Right hindlimb (tissue), 1 donor: Measurements from ENCODE around the gene FBH1.
A peak's percentile ranks its signal among the peaks of the same experiment; 100 is the strongest.
"Not testable (repeated sequence)": the region's sequence is repeated elsewhere in the genome, so short reads cannot be mapped to it uniquely, and the experiment has no call there.

Experiments
- DNase-seq: peaks from one replicate; pipeline ENCODE4 v3.0.0-alpha.2; 2018

FBH1 gene

GRCh38 chr10:5904227-5904626 lies 14.2 kb downstream of the FBH1 start:
- DNase-seq, result no peak

- peak; percentile 64 for DNase-seq
These were observed 15.9 kb downstream of the FBH1 start for GRCh38 chr10:5905854-5906507.

- no peak for DNase-seq
These were observed 16.6 kb downstream of the FBH1 start for GRCh38 chr10:5906651-5907050.

- DNase-seq, result not testable (repeated sequence)
These were observed 18.6 kb downstream of the FBH1 start for GRCh38 chr10:5908676-5909075.

- DNase-seq, result peak; percentile 55
These were observed 20.5 kb downstream of the FBH1 start for GRCh38 chr10:5910323-5911100.

- no peak for DNase-seq
These were observed 21.6 kb downstream of the FBH1 start for GRCh38 chr10:5911670-5912069.

GRCh38 chr10:5913736-5914135 lies 23.7 kb downstream of the FBH1 start:
- no peak for DNase-seq

GRCh38 chr10:5915451-5915850 lies 25.4 kb downstream of the FBH1 start:
- no peak for DNase-seq

- DNase-seq, result no peak
These were observed 27.3 kb downstream of the FBH1 start for GRCh38 chr10:5917305-5917704.

GRCh38 chr10:5918763-5919162 lies 28.7 kb downstream of the FBH1 start:
- no peak for DNase-seq

GRCh38 chr10:5919568-5919967 lies 29.5 kb downstream of the FBH1 start:
- no peak for DNase-seq

GRCh38 chr10:5921746-5922145 lies 31.7 kb downstream of the FBH1 start:
- no peak for DNase-seq

- no peak for DNase-seq
These were observed 34.8 kb downstream of the FBH1 start for GRCh38 chr10:5924889-5925288.

GRCh38 chr10:5927306-5927705 lies 37.3 kb downstream of the FBH1 start:
- DNase-seq, result peak; percentile 45

- no peak for DNase-seq
These were observed 39.4 kb downstream of the FBH1 start for GRCh38 chr10:5929442-5929841.

GRCh38 chr10:5930272-5930671 lies 40.2 kb downstream of the FBH1 start:
- DNase-seq, result no peak

- no peak for DNase-seq
These were observed 42.3 kb downstream of the FBH1 start for GRCh38 chr10:5932345-5932744.

GRCh38 chr10:5933909-5934546 lies 44.0 kb downstream of the FBH1 start:
- no peak for DNase-seq

GRCh38 chr10:5935628-5936027 lies 45.6 kb downstream of the FBH1 start:
- no peak for DNase-seq

- no peak for DNase-seq
These were observed 47.0 kb downstream of the FBH1 start for GRCh38 chr10:5937016-5937415.

GRCh38 chr10:5938291-5938690 lies 48.2 kb downstream of the FBH1 start:
- DNase-seq, result no peak

GRCh38 chr10:5940807-5941218 lies 50.8 kb downstream of the FBH1 start:
- no peak for DNase-seq

- DNase-seq, result no peak
These were observed 51.5 kb downstream of the FBH1 start for GRCh38 chr10:5941579-5941978.

GRCh38 chr10:5942001-5942400 lies 52.0 kb downstream of the FBH1 start:
- DNase-seq, result no peak
